ENCODE data around the gene BCAS1.

DNA sequence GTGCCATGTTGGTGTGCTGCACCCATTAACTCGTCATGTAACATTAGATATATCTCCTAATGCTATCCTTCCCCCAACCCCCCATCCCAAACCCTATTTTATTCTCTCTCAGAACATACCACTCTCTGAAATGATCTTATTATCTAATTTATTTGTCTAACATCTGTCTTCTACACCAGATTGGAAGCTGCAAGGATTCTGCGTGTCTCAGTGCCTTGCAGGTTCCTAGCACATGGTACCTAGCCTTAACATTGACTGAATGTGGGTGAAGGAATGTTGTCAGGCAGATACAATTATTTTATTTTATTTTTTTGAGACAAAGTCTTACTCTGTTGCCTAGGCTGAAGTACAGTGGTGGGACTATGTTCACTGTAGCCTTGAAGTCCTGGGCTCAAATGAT is 124.9 kb downstream of the BCAS1 start:
- no peak for TF ChIP-seq CTCF (IDR thresholded peaks at IDR 0.05; ENCODE audit: extremely low read depth in 1 of 2, insufficient read depth in 1 of 2, low read depth in 1 of 2, low read length in 2 of 2)
- no peak for TF ChIP-seq POLR2AphosphoS5 (IDR thresholded peaks at IDR 0.05; ENCODE audit: insufficient read depth, low read depth, low read length)
- TF ChIP-seq POLR2A (IDR thresholded peaks at IDR 0.05; ENCODE audit: low read depth, low read length) = no peak
- TF ChIP-seq MAX (IDR thresholded peaks at IDR 0.05; ENCODE audit: insufficient read depth, insufficient read length) = no peak
